Natural killer cell (primary cell): Measurements from ENCODE around the gene VCL. TPM values are rescaled to one million over a fixed set of nuclear protein-coding genes. Genes with fewer than 3 reads are reported as not detected.
A peak's percentile ranks its signal among the peaks of the same experiment; 100 is the strongest.

Experiments used
- ATAC-seq, 3 donors: fragments of 150-1000 bp in 2 of 3; fragments of 200-7000 bp in 1 of 3; cut with Tn5 transposase; 1 replicate in 1 of 3; 2 replicates in 2 of 3; pipeline ENCODE4 v1.10.0; 2021; ENCODE audit warnings: mild to moderate bottlenecking in 2 of 3, moderate library complexity in 2 of 3
- DNase-seq, 2 donors: peaks; one replicate each; pipeline versions ENCODE4 v3.0.0 to v3.0.0-alpha.2; 2013 to 2021; ENCODE audit warnings: mixed read lengths in 1 of 2
- H3K27ac ChIP-seq: one replicate; pipeline ENCODE4 v1.5.1; 2013; ENCODE audit warnings: mild to moderate bottlenecking, low read length
- H3K27me3 ChIP-seq: one replicate; pipeline ENCODE4 v1.6.1; 2013; ENCODE audit warnings: low read length; ENCODE audit not compliant: control insufficient read depth, insufficient read depth
- H3K36me3 ChIP-seq: one replicate; pipeline ENCODE4 v1.6.1; 2013; ENCODE audit warnings: low read length; ENCODE audit not compliant: control insufficient read depth, insufficient read depth
- H3K4me1 ChIP-seq: one replicate; pipeline ENCODE4 v1.6.1; 2013; ENCODE audit warnings: low read length; ENCODE audit not compliant: control insufficient read depth, insufficient read depth
- H3K4me3 ChIP-seq: one replicate; pipeline ENCODE4 v1.5.1; 2013; ENCODE audit warnings: low read length
- H3K9me3 ChIP-seq: one replicate; pipeline ENCODE4 v1.6.1; 2013; ENCODE audit warnings: low read length; ENCODE audit not compliant: control insufficient read depth, insufficient read depth
- H3K27ac Mint-ChIP-seq, 2 donors: one replicate each; pipeline ENCODE4 v1.8.0; 2022; ENCODE audit warnings: mild to moderate bottlenecking in 2 of 2, mixed read lengths in 2 of 2, moderate library complexity in 1 of 2
- H3K27me3 Mint-ChIP-seq, 2 donors: one replicate each; pipeline ENCODE4 v1.8.0; 2022; ENCODE audit warnings: low read depth in 2 of 2, mixed read lengths in 2 of 2
- H3K36me3 Mint-ChIP-seq: one replicate; pipeline ENCODE4 v1.8.0; 2022; ENCODE audit warnings: mixed read lengths
- H3K4me1 Mint-ChIP-seq, 2 donors: one replicate each; pipeline ENCODE4 v1.8.0; 2022; ENCODE audit warnings: mixed read lengths in 2 of 2
- H3K4me3 Mint-ChIP-seq: one replicate; pipeline ENCODE4 v1.8.0; 2022; ENCODE audit warnings: mild to moderate bottlenecking, moderate library complexity, mixed read lengths
- H3K9me3 Mint-ChIP-seq, 2 donors: one replicate each; pipeline ENCODE4 v1.8.0; 2022; ENCODE audit warnings: mixed read lengths in 2 of 2
- whole genome bisulfite sequencing: methylation state at CpG from one replicate; pipeline ENCODE4 v1.1.7; 2013; ENCODE audit warnings: missing lambda C conversion rate; ENCODE audit not compliant: insufficient coverage; 5-methylcytosine and 5-hydroxymethylcytosine counted together
- intact Hi-C: fragments of 100-400 bp; cut with micrococcal nuclease; formaldehyde crosslinking; loops from one replicate; pipeline ENCODE4 v1.14.2; 2022
- total RNA-seq, 4 donors: library from RNA; stranded (reverse); fragments of 120-200 nt in 1 of 4; gene quantifications; one replicate each; pipeline versions ENCODE4 v1.2.3 to v1.2.4, GENCODE V29; 2013 to 2022
- TF ChIP-seq, protein P1 (sequence below): fragments of 200-600 bp; IDR thresholded peaks from one replicate; pipeline ENCODE4 v1.8.0; 2022; ENCODE audit warnings: antibody characterized with exemption

Gene VCL
- total RNA-seq, 3 donors from 2014 or later (not counting 1 experiment from before 2014, with no cell fraction given), result 121 to 145 (median 122) TPM

DNA sequence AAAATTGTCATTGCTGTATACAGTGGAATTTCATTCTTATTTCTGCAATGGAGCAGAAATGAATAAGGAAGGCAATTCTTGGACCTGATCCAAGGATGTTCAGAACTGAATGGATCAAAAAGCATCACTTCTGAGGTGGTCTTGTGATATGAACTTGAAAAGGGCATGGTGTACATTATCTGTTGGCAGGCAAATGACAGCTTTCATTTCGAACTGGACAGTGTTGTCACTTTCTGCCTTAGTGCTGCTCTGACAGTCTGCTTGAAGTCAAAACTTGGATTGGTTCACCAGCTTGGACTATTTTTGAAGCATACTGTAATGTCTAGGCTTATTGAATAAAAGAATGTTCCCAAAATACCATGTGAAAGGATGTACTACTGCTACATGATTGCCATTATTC is 52.0 kb downstream of the VCL start:
- Mint-ChIP-seq H3K4me3 (no peak overlapping the region), H3K4me1 (peaks cover 32 to 35% of the 10 kb centered on the region in 2 donors), H3K27ac (peak overlapping the region; percentile 59 to 82), H3K9me3 (no peaks in the 10 kb centered on the region), H3K36me3 (no peaks in the 10 kb centered on the region), H3K27me3 (no peaks in the 10 kb centered on the region)
- WGBS, result 85% methylated on average over 1 of the region's 1 CpG
- Histone ChIP-seq H3K4me3 (no peak overlapping the region), H3K9me3 (no peaks in the 10 kb centered on the region), H3K27ac (no peak overlapping the region), H3K36me3 (peaks cover 3% of the 10 kb centered on the region), H3K4me1 (no peaks in the 10 kb centered on the region), H3K27me3 (no peaks in the 10 kb centered on the region)
- TF ChIP-seq, protein P1, sequence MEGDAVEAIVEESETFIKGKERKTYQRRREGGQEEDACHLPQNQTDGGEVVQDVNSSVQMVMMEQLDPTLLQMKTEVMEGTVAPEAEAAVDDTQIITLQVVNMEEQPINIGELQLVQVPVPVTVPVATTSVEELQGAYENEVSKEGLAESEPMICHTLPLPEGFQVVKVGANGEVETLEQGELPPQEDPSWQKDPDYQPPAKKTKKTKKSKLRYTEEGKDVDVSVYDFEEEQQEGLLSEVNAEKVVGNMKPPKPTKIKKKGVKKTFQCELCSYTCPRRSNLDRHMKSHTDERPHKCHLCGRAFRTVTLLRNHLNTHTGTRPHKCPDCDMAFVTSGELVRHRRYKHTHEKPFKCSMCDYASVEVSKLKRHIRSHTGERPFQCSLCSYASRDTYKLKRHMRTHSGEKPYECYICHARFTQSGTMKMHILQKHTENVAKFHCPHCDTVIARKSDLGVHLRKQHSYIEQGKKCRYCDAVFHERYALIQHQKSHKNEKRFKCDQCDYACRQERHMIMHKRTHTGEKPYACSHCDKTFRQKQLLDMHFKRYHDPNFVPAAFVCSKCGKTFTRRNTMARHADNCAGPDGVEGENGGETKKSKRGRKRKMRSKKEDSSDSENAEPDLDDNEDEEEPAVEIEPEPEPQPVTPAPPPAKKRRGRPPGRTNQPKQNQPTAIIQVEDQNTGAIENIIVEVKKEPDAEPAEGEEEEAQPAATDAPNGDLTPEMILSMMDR, result no peak
- intact Hi-C loops, result no loop called here
- no peak for ATAC-seq
- DNase-seq, result no peak

DNA sequence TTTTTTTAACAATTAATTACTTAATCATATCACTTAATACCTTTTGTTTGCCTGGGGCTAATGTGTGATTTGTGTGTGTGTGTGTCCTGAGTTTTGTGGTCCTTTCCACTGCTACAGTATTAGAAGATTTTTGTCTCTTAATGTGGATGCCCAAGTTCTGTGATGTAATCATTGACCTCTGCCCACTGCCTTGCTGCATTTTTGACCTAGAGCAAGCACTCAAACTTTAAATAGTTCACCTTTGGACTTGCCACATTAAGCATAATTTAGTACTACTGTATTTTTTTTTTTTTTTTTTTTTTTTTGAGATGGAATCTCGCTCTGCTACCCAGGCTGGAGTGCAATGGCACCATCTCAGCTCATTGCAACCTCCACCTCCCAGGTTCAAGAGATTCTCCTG is 52.7 kb downstream of the VCL start:
- TF ChIP-seq, protein P1, result no peak
- no peak for ATAC-seq

DNA sequence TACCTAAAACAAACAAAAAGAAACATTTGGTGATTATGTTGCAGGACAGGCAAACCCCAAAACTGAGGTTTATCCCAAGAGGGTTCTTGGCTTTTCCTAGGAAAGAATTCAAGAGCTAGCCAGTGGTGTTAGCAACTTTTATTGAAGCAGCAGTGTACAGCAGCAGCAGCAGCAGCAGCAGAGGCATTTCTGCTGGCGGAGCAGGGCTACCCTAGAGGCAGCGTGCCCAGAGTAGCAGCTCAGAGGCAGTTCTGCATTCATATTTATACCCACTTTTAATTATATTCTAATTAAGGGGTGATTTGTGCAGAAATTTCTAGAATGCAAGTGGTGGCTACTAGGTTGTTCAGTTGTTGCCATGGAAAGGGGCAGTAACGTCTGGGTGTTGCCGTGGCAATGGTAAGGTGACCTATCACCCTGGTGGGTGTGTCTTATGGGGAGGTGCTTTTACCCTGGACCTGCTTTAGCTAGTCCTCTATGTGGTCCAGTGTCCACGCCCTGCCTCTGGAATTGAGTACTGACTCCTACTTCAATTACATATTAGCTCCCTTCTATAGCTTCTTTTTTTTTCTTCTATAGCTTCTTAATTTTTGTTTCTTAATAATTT is 53.9 kb downstream of the VCL start:
- Mint-ChIP-seq H3K27ac (peak overlapping the region; percentile 68 to 82), H3K4me1 (peaks cover 43 to 49% of the 10 kb centered on the region in 2 donors), H3K4me3 (no peak overlapping the region), H3K27me3 (no peaks in the 10 kb centered on the region), H3K36me3 (no peaks in the 10 kb centered on the region), H3K9me3 (no peaks in the 10 kb centered on the region)
- WGBS, result 91% methylated on average over 4 of the region's 5 CpGs
- no peaks in the 10 kb centered on the region for H3K27me3 ChIP-seq
- DNase-seq (no peak), ATAC-seq (peak in 1 of 3 donors; percentile 31)
- intact Hi-C loops, result no loop called here
- no peaks in the 10 kb centered on the region for H3K4me1 ChIP-seq
- H3K4me3 ChIP-seq, result no peak overlapping the region
- H3K36me3 ChIP-seq, result no peaks in the 10 kb centered on the region
- H3K27ac ChIP-seq, result no peak overlapping the region
- TF ChIP-seq, protein P1, result no peak
- no peaks in the 10 kb centered on the region for H3K9me3 ChIP-seq

More for the DNA sequence above, 52.7 kb downstream of the VCL start:
- Histone ChIP-seq H3K4me1 (no peaks in the 10 kb centered on the region), H3K4me3 (no peak overlapping the region), H3K27me3 (no peaks in the 10 kb centered on the region), H3K27ac (no peak overlapping the region), H3K36me3 (peaks cover 3% of the 10 kb centered on the region), H3K9me3 (no peaks in the 10 kb centered on the region)
- Mint-ChIP-seq H3K27ac (peak overlapping the region in 1 of 2 donors; percentile 82), H3K27me3 (no peaks in the 10 kb centered on the region), H3K4me3 (no peak overlapping the region), H3K9me3 (no peaks in the 10 kb centered on the region), H3K4me1 (peaks cover 34 to 38% of the 10 kb centered on the region in 2 donors), H3K36me3 (no peaks in the 10 kb centered on the region)
- no CpG with 5 or more reads among the region's 1 CpG for WGBS
- intact Hi-C loops, result no loop called here
- no peak for DNase-seq

DNA sequence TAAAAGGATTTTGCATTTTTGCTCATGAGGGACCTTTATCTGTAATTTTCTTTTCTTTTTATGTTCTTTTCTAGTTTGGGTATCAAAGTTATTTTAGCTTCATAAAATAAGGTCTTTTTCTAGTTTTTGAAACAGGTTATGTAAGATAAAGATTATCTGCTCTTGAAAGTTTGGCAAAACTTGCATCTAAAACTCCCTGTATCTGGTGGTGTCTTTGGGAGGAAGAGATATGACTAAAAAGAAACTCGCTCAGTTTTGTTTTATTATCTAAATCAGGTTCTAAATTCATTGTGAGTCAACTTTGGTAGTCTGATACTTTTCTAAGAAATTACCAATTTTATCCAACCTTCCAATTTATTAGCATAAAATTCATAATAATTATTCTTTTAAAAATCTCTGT is 55.1 kb downstream of the VCL start:
- TF ChIP-seq, protein P1, result no peak
- no peaks in the 10 kb centered on the region for H3K27me3 Mint-ChIP-seq
- H3K27ac Mint-ChIP-seq, result peak overlapping the region in 1 of 2 donors; percentile 48

More for the DNA sequence above, 55.1 kb downstream of the VCL start:
- Histone ChIP-seq H3K36me3 (no peaks in the 10 kb centered on the region), H3K4me1 (peaks cover 11% of the 10 kb centered on the region), H3K27ac (no peak overlapping the region), H3K27me3 (no peaks in the 10 kb centered on the region), H3K4me3 (no peak overlapping the region), H3K9me3 (no peaks in the 10 kb centered on the region)
- no CpG with 5 or more reads among the region's 1 CpG for WGBS
- ATAC-seq (no peak), DNase-seq (no peak)
- Mint-ChIP-seq H3K4me3 (no peak overlapping the region), H3K36me3 (no peaks in the 10 kb centered on the region), H3K9me3 (no peaks in the 10 kb centered on the region), H3K4me1 (peaks cover 38 to 44% of the 10 kb centered on the region in 2 donors)
- intact Hi-C loops, result no loop called here
